ENCODE measurements around the gene FAM217A. TPM values are rescaled to one million over a fixed set of nuclear protein-coding genes. Genes with fewer than 3 reads are reported as not detected.
A peak's percentile ranks its signal among the peaks of the same experiment; 100 is the strongest.

FAM217A gene
- total and polyA plus RNA-seq, 9 of the 15 experiments (the other 6 are each of a cell fraction or from before 2014, with no cell fraction given) = not detected

DNA sequence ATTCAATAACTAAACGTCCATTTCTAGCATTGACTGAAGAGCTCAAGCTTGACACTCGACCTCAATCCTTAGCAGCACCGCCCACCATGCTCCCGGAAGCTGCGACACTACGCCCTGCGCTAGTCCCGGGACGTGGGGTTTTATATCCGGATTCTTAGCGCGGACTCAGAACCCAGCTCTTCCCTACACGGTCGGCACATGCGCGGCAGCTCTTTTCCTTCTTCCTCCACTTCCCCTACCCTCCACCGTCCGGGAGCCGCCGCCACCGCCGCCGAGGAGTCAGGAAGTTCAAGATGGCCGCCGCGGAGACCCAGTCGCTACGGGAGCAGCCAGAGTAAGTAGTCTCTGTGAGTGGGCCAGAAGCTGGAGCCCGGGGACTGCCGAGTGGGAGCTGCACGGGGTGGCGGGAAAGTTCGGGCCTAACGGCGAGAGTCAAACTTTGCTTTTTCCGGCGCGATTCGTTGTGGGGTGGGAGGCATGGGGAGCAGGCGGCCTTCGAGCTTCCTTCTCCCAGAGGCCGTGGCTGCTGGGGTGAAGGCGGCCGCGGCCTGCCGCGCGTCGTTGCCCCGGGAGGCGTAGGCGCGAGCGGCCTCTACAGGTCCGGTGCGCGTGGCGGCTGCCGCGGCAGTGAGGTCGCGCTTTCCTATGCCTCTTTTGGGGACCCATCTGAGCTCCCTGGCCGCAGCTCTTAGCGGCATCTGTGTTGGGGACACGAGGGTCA is 57.6 kb downstream of the FAM217A start (continued):
- TF ChIP-seq ETV5 (CRISPR knock-in tag; IDR thresholded peaks at IDR 0.05; ENCODE audit: low read depth) (peak; percentile 80), SMAD4 (CRISPR knock-in tag; conservative IDR thresholded peaks at IDR 0.05) (peak; percentile 79), ZFP1 (CRISPR knock-in tag; IDR thresholded peaks at IDR 0.05) (no peak), RNF2 (IDR thresholded peaks at IDR 0.05) (peak; percentile 47; the same call in 1 of the 2 replicates), BHLHE40 (IDR thresholded peaks at IDR 0.05; ENCODE audit: low read length) (peak; percentile 67), TCF3 (CRISPR knock-in tag; IDR thresholded peaks at IDR 0.05) (0 out of 2 replicates have a peak, but pooled peaks have one; percentile 2), NUFIP1 (IDR thresholded peaks at IDR 0.05; ENCODE audit: partially characterized antibody) (peak; percentile 37), NRF1 (conservative IDR thresholded peaks at IDR 0.05 in 1 of 2, IDR thresholded peaks at IDR 0.05 in 1 of 2) (peak; percentile 92 to 94), SP1 (CRISPR knock-in tag; IDR thresholded peaks at IDR 0.05) (peak; percentile 84), SMARCB1 (IDR thresholded peaks at IDR 0.05; ENCODE audit: insufficient read length, low read depth) (no peak), ELF1 (tag; IDR thresholded peaks at IDR 0.05) (peak; percentile 88), CTBP1 (IDR thresholded peaks at IDR 0.05; ENCODE audit: borderline replicate concordance) (peak; percentile 64; the same call in 1 of the 2 replicates), KLF16 (IDR thresholded peaks at IDR 0.05) (no peak), ZNF23 (CRISPR knock-in tag; IDR thresholded peaks at IDR 0.05) (no peak), ZFX (CRISPR knock-in tag; IDR thresholded peaks at IDR 0.05) (peak; percentile 100), KAT7 (CRISPR knock-in tag; IDR thresholded peaks at IDR 0.05; ENCODE audit: borderline replicate concordance) (peak; percentile 97), POLR2H (tag; IDR thresholded peaks at IDR 0.05; ENCODE audit: low read depth) (peak; percentile 89), CBFA2T3 (IDR thresholded peaks at IDR 0.05) (no peak)
- TF ChIP-seq, protein P1, sequence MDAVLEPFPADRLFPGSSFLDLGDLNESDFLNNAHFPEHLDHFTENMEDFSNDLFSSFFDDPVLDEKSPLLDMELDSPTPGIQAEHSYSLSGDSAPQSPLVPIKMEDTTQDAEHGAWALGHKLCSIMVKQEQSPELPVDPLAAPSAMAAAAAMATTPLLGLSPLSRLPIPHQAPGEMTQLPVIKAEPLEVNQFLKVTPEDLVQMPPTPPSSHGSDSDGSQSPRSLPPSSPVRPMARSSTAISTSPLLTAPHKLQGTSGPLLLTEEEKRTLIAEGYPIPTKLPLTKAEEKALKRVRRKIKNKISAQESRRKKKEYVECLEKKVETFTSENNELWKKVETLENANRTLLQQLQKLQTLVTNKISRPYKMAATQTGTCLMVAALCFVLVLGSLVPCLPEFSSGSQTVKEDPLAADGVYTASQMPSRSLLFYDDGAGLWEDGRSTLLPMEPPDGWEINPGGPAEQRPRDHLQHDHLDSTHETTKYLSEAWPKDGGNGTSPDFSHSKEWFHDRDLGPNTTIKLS (IDR thresholded peaks at IDR 0.05; ENCODE audit: borderline replicate concordance, low read depth) = 0 out of 2 replicates have a peak, but pooled peaks have one; percentile 62
- TF ChIP-seq, protein P2, sequence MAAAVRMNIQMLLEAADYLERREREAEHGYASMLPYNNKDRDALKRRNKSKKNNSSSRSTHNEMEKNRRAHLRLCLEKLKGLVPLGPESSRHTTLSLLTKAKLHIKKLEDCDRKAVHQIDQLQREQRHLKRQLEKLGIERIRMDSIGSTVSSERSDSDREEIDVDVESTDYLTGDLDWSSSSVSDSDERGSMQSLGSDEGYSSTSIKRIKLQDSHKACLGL (CRISPR knock-in tag; IDR thresholded peaks at IDR 0.05; ENCODE audit: borderline replicate concordance, poor library complexity, severe bottlenecking) = peak; percentile 29
- TF ChIP-seq, protein P3, sequence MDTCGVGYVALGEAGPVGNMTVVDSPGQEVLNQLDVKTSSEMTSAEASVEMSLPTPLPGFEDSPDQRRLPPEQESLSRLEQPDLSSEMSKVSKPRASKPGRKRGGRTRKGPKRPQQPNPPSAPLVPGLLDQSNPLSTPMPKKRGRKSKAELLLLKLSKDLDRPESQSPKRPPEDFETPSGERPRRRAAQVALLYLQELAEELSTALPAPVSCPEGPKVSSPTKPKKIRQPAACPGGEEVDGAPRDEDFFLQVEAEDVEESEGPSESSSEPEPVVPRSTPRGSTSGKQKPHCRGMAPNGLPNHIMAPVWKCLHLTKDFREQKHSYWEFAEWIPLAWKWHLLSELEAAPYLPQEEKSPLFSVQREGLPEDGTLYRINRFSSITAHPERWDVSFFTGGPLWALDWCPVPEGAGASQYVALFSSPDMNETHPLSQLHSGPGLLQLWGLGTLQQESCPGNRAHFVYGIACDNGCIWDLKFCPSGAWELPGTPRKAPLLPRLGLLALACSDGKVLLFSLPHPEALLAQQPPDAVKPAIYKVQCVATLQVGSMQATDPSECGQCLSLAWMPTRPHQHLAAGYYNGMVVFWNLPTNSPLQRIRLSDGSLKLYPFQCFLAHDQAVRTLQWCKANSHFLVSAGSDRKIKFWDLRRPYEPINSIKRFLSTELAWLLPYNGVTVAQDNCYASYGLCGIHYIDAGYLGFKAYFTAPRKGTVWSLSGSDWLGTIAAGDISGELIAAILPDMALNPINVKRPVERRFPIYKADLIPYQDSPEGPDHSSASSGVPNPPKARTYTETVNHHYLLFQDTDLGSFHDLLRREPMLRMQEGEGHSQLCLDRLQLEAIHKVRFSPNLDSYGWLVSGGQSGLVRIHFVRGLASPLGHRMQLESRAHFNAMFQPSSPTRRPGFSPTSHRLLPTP (IDR thresholded peaks at IDR 0.05; ENCODE audit: borderline replicate concordance, extremely low read depth, insufficient read length) = no peak
- TF ChIP-seq, protein P4, sequence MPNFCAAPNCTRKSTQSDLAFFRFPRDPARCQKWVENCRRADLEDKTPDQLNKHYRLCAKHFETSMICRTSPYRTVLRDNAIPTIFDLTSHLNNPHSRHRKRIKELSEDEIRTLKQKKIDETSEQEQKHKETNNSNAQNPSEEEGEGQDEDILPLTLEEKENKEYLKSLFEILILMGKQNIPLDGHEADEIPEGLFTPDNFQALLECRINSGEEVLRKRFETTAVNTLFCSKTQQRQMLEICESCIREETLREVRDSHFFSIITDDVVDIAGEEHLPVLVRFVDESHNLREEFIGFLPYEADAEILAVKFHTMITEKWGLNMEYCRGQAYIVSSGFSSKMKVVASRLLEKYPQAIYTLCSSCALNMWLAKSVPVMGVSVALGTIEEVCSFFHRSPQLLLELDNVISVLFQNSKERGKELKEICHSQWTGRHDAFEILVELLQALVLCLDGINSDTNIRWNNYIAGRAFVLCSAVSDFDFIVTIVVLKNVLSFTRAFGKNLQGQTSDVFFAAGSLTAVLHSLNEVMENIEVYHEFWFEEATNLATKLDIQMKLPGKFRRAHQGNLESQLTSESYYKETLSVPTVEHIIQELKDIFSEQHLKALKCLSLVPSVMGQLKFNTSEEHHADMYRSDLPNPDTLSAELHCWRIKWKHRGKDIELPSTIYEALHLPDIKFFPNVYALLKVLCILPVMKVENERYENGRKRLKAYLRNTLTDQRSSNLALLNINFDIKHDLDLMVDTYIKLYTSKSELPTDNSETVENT (CRISPR knock-in tag; IDR thresholded peaks at IDR 0.05) = peak; percentile 60
